ENCODE measurements around the gene SPTBN4. TPM values are rescaled to one million over a fixed set of nuclear protein-coding genes. Genes with fewer than 3 reads are reported as not detected.
A peak's percentile ranks its signal among the peaks of the same experiment; 100 is the strongest.

SPTBN4 gene
- total RNA-seq, 2 donors from 2014 or later: 1.7 to 2.7 TPM

DNA sequence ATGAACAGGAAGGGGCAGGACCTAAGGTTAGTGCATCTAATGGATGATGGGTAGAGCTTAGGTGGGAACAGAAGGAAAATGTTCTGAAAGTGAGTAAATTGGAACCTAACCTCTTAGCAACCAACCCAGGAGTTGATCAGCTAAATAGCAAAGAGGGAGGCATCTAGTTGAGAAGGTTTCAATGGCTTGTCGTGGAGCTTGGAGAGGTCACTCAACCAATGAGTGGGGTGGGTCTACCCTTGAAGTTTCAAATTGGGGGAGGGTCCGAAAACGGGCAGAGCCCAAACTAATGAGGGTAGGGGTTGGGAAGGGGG lies 104.2 kb downstream of the SPTBN4 start:
- intact Hi-C loops (cut with DNase I): no loop called here
- no peak for DNase-seq (ENCODE audit: low spot score)

DNA sequence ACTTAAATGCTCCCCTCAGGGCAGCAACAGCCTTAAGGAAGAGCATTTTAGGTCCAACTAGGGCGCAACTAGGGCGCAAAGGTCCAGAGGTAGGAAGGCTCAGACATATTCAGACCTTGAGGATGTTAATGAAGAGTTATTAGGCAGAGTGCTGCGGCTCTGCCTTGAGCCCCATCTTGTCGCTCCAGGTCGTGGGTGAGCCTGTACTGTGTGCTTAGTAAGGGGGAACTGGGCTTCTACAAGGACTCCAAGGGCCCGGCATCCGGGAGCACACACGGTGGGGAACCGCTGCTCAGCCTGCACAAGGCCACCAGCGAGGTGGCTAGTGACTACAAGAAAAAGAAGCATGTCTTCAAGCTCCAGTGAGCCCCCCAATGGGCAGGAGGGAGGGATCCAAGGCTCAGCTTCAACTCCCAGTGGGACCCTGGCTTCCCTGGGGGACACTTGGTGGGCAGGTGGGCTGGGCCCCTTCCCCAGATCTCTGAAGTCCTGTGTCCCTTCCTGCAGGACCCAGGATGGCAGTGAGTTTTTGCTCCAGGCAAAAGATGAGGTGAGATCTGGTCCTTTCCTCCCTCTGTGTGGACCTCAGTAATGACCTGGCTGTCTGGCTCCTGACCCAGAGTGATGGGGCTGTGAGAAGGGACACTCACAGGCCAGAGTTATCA lies 105.2 kb downstream of the SPTBN4 start:
- DNase-seq (ENCODE audit: low spot score): no peak
- intact Hi-C loops (cut with DNase I): no loop called here

DNA sequence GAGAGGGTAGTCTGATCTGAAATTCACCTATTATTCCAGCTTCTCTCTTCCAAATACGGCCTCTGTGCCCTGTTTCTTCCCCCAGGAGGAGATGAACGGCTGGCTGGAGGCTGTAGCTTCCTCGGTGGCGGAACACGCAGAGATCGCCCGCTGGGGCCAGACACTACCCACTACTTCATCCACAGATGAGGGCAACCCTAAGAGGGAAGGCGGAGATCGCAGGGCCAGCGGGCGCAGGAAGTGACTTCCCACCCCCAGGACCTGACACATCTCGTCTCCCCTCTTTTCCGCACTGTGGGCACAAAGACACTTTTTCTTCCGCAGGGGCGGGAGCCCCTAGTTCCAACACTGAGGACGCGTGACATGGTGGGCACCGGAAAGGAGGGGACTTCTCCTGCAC lies 108.5 kb downstream of the SPTBN4 start:
- intact Hi-C loops (cut with DNase I): no loop called here
- DNase-seq (ENCODE audit: low spot score): no peak

DNA sequence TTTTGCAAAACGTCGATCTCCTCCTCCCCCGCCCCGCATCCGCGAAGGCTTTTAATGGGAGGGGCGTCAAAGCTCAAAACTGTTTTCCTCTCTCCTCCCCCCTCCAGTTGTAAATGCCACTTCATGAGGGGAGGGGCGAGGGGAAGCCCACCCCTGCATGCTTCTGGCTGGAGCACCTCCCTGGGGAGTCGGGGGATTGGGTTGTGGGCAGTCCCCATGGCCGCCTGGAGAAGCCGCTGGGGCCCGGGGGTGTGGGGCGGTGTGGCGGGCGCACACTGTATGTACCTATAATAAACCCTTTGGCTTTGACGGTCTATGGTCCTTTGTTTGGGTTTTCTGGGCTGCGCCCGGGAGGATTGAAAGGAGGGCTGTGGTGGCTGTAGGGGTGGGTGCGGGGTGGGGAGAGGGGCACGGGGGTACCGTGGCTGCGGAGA lies 109.4 kb downstream of the SPTBN4 start:
- intact Hi-C loops (cut with DNase I): no loop called here
- no peak for DNase-seq (ENCODE audit: low spot score)

DNA sequence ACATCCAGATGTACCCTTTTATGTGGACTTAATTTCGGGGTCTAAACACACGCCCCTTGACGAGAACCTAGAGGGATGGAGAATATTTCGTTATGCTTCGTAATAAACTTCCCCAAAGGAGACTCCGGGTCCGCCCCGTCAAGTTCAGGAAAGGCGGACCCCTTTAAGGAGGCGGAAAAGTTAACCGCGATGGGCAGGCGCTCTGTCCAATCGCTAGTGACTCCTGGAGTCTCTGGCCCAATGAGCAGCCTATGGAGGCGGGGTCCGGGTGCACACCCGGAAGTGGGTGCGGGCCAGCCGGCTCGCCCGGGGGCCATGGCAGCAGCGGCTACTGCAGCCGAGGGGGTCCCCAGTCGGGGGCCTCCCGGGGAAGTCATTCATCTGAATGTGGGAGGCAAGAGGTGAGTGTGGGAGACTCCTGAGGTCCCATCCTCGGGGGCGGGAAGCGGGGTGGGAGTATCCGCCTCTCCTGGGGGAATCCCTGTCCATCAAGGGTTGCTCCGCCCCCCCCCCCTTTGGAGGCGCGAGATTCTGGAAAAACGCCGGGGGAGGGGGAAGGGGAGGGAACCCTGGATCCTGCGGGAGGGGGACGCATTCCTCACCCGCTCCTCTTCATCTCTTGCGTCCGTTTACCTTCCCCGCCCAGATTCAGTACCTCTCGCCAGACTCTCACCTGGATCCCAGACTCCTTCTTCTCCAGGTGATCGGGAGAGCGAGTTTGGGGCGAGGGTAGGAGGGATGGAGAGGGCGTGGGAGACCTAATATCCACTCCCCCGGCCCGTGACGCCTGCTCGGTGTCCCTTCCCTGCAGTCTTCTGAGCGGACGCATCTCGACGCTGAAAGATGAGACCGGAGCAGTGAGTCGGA lies 110.0 kb downstream of the SPTBN4 start, which contains the start of gene SHKBP1:
Gene SHKBP1, plus strand, starts transcription at position 289 of the 867 bp plus-strand sequence. Its CDS starts 27 bp downstream, at position 316.
- DNase-seq (ENCODE audit: low spot score): peak; percentile 98
- intact Hi-C loops (cut with DNase I): no loop called here

DNA sequence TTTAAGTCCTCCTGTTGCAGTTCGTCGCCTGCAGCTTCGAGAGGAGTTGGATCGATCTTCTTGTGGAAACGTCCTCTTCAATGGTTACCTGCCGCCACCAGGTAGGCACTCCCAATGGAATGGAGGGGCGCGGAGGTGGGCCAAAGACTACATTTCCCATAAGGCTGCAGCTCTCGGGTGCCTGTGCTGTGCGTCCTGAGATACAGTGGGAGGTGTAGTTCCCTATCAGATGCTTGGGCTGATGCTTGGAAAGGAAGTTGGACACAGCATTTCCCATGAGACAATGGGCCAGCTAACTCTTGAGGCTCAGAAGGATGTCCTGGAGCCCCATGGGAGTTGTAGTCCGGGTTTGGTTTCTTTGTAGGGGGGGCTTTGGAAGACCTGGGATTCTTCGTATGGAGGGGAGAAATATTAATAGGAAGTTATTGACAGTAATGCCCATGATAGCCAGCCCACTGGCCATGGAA lies 111.7 kb downstream of the SPTBN4 start:
- no peak for DNase-seq (ENCODE audit: low spot score)
- intact Hi-C loops (cut with DNase I): no loop called here

DNA sequence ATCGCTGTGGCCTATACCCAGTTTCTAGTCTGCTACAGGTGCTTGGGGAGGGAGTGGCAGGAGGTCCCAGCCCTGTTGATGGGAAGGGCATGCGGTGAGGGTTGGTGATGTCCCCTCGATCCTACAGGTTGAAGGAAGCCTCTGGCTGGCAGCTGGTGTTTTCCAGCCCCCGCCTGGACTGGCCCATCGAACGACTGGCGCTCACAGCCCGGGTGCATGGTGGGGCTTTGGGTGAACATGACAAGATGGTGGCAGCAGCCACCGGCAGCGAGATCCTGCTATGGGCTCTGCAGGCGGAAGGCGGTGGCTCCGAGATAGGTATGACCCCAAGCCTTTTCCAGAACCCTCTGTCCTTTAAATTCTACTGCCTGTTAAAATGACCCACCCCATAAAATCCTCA lies 113.8 kb downstream of the SPTBN4 start:
- no peak for DNase-seq (ENCODE audit: low spot score)
- intact Hi-C loops (cut with DNase I): no loop called here

DNA sequence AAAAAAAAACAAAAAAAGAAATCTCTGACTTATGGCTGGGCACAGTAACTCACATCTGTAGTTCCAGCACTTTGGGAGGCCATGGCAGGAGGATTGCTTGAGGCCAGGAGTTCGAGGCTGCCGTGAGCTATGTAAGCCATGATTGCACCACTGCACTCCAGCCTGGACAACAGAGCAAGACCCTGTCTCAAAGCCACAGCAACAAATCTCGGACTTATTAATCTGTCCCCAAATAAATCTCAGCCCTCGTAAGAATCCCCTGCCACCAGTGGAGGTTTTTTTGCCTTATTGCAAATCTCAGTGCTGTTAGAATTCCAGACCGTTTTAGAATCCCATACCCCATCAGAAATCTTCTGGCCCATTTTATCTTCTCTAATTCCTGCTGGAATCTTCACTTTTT lies 114.7 kb downstream of the SPTBN4 start:
- DNase-seq (ENCODE audit: low spot score): no peak
- intact Hi-C loops (cut with DNase I): no loop called here

DNA sequence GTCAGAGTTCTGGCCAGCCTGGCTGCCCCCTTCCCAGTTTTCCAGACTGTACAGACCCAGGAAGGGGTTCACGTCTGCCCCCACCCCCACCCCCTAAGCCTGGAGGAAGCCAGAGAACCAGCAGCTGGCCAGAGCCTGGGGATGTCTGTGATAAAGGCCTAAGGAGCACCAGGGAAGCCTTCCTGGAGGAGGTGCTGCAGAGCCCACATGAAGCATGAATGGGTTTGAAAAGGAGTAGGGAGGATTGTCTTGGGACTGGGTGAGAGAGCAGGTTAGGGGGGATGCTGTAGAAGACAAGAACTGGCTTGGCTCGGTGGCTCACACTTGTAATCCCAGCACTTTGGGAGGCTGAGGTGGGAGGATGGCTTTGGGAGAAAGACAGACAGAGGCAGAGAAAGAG lies 115.7 kb downstream of the SPTBN4 start:
- intact Hi-C loops (cut with DNase I): no loop called here
- no peak for DNase-seq (ENCODE audit: low spot score)

DNA sequence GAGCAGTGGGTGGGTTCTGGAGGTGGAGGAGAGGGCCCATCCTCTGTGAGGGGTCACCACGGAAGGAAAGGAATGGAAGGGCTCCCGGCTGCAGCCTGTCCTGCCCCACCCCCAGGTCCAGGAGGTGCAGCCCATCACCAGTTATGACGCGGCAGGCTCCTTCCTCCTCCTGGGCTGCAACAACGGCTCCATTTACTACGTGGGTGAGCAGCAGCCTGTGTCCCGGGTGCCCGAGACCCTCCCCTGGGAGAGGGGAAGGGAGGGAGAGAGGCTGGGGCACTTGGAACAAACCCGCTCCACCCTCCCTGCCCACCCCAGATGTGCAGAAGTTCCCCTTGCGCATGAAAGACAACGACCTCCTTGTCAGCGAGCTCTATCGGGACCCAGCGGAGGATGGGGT lies 116.5 kb downstream of the SPTBN4 start:
- intact Hi-C loops (cut with DNase I): no loop called here
- no peak for DNase-seq (ENCODE audit: low spot score)

DNA sequence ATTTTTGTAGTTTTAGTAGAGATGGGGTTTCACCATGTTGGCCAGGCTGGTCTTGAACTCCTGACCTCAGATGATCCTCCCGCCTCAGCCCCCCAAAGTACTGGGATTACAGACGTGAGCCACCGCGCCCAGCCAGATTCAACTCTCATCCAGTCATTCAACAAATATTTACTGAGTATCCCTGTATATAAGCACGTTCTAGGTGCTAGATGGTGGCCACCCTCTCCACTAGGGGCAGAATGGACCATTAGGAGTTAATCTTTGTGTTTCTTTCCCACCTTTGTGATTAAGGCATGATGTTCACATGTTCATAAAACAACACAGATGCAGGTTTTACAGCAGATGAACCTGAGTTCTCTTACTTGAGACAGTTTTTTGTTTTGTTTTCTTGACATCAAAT lies 117.2 kb downstream of the SPTBN4 start:
- intact Hi-C loops (cut with DNase I): no loop called here

DNA sequence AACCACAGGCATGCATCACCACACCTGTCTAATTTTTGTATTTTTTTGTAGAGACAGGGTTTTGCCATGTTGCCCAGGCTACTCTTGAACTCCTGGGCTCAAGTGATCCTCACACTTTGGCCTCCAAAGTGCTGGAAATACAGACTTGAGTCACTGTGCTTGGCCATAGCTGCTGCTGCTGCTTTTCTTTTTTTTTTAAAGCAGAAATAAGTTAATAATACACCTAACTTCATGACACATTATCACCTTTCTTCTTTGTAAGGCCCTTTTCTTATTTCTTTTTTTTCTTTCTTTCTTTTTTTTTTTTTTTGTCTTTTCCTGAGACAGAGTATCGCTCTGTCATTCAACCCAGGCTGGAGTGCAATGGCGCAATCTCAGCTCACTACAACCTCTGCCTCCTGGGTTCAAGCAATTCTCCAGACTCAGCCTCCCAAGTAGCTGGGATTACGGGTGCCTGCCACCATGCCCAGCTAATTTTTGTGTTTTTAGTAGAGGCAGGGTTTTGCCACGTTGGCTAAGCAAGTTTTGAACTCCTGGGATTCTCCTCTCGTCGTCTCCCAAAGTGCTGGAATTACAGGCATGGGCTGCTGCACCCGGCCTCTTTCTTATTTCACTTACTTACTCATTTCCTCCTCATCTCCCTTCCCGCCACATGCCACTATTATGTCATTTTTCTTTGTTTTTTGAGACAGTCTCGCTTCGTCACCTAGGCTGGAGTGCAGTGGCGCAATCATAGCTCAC lies 118.6 kb downstream of the SPTBN4 start:
- no peak for DNase-seq (ENCODE audit: low spot score)
- intact Hi-C loops (cut with DNase I): no loop called here

More for the DNA sequence above, 117.2 kb downstream of the SPTBN4 start:
- DNase-seq (ENCODE audit: low spot score): no peak

DNA sequence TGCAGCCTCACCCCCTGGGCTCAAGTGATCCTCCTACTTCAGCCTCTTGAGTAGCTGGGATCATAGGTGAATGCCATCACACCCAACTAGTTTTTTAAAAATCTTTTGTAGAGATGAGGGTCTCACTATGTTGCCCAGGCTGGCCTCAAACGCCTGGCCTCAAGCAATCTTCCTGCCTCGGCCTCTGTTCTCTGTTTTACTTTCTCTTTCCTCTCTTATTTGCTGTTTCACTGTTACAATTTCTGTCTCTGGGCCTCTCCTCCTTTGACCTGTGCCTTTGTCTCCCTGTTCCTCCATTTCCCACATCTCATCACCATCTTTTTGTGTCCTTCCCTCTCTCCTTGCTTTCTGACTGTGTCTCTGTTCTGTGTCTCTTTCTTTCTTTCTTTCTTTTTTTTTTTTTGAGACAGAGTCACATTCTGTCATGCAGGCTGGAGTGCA lies 119.2 kb downstream of the SPTBN4 start:
- intact Hi-C loops (cut with DNase I): no loop called here
- no peak for DNase-seq (ENCODE audit: low spot score)

DNA sequence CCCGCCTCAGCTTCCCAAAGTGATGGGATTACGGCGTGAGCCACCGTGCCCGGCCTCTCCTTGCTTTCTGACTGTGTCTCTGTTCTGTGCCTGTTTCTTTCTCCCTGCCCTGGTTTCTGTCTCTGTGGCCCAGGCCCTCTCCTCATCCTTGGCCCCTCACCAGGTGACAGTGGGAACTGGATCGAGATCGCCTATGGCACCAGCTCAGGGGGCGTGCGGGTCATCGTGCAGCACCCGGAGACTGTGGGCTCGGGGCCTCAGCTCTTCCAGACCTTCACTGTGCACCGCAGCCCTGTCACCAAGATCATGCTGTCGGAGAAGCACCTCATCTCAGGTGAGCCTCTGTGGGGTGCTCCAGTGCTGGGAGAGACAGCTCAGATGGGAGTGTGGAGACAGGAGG lies 119.8 kb downstream of the SPTBN4 start:
- DNase-seq (ENCODE audit: low spot score): no peak
- intact Hi-C loops (cut with DNase I): no loop called here

DNA sequence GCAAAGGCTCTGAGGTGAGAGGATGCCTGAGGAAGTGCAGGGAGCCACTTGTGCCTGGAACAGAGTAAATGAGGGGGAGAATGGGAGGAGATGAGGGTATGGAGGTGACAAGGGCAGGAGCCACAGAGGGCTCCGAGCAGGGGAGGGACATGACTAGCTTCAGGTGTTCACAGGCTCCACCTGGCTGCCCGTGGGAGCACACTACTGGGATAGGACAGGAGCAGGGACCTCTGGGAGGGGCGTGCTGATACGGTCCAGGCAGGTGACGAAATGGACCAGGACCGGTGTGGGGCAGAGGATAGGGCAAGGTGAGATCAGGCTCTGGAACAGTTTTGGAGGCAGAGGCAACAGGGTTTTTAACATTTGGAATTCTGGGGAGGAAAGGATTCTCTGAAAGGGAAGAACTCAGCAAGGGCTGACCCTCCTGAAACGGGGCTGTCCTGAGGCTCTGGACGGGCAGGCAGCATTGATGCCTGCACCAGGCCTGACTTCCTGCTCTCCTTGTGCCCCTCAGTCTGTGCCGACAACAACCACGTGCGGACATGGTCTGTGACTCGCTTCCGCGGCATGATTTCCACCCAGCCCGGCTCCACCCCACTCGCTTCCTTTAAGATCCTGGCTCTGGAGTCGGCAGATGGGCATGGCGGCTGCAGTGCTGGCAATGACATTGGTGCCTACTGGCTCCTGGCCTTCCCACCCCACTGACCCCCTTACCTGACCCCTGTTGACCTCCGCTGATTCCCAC lies 121.5 kb downstream of the SPTBN4 start:
- DNase-seq (ENCODE audit: low spot score): no peak
- intact Hi-C loops (cut with DNase I): no loop called here

DNA sequence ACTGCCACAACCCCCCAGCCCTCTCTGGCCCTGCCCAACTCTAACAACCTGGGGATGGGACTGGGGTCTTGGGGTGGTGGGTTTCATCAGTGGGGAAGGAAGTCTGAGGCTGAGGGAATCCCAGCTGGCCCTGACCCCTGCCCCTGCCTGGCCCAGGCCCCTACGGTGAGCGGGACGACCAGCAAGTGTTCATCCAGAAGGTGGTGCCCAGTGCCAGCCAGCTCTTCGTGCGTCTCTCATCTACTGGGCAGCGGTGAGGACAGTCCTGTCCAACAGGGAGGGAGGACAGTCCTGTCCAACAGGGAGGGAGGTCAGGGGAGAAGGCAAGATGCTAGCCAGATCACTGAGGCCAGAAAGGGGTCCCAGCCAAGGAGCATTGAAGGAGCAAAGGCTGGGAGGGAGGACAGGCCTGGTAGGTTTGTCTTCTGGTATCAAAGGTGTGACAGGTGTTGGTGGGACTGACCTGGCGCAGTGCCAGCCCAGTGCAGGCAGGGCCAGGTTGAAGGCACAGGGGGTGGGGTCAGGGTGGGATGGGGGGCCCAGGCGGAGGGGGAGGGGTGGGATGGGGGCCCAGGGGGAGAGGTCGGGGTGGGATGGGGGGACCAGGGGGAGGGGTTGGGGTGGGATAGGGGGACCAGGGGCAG lies 122.2 kb downstream of the SPTBN4 start:
- no peak for DNase-seq (ENCODE audit: low spot score)
- intact Hi-C loops (cut with DNase I): no loop called here

DNA sequence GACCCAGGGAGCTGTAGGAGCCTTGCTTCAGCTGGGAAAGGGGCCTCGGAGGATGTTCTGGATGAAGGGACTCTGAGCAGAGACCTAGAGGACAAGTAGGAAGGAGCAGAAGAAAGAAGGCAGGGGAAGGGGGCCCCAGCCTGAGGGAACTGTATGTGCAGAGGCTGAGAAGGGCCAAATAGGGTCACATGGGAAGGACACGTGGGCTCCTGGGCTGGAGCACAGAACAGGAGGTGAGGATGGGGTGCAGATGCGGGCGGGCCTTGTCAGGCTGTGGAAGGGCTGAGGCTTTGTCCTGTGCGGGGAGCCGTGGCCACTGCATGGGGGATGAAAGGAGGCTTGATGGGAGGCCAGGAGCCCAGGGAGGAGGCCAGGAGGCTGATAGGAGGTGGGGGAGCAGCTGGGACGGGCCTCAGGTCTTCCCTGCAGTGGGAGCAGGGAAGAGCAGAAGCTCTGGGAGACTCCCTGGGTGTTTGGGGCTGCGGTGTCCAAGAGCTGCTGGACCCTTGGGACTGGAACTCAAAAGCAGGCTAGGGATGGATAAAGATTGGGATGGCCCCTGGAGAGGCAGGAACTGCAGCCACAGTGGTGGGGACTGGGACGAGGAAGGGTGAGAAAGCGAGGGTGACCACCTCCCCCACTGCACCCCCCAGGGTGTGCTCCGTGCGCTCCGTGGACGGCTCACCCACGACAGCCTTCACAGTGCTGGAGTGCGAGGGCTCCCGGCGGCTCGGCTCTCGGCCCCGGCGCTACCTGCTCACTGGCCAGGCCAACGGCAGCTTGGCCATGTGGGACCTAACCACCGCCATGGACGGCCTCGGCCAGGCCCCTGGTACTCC lies 123.0 kb downstream of the SPTBN4 start:
- no peak for DNase-seq (ENCODE audit: low spot score)
- intact Hi-C loops (cut with DNase I): loop anchor here in 1 of 2 donors (10.0 kb wide), 1 partner anchor 55 kb away; no protein-coding TSS in a partner anchor

Measured in posterior vena cava (tissue), 2 donors.